ACHN (cell line): ENCODE data around the gene SP6.
A peak's percentile ranks its signal among the peaks of the same experiment; 100 is the strongest.

Experiments used
- DNase-seq: peaks from one replicate; pipeline ENCODE4 v3.0.0-alpha.2; 2015
- in situ Hi-C: cut with HindIII; loops from 2 replicates; pipeline ENCODE4 v1.10.0; 2017; ENCODE audit warnings: low sequenced_read_pairs, low pct_ligation_motif_present, low pct_unique_long_range_greater_than_20kb

The SP6 gene

DNA sequence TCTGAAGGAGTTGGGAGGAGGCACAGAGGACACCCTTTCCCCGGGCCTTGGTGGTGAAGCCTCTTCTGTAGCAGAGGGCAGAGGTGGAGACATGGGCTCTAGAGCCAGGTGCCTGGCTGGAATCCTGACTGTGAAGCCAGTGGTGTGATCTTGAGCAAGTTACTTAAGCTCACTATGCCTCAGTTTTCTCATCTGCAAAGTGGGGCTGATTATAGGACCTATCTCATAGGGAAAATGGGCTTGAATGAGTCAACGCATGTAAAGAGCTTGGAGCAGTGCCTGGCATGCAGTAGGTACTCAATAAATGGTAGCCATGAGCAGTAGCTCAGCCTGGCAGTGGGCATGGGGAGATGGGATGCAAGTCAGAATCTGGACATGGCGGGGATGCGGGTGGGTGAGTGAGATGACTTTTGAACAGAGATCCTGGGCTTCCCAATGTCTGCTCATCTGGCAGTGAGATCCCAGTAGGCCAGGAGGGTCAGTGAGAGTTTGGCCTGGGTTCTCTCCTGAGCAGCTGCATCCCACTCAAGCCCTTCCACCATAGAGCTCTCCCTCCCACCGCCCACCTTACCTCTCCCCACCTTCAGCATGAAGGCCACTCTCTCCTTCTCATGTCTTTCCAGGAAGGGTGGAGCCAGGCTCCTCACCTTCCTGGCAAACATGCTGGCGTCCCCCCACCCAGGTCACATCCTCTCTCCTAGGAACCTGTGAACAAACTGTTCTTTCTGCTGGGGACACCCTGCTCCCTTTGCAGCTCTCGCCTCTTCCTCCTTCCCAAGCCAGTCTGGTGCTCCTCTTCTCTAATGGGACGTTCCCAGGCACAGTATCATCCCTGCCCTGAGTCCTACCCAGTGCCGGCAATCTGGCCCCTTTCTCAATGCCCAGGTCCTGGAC is 32.0 kb upstream of the SP6 start:
- DNase-seq, result no peak
- in situ Hi-C loops, result no loop called here

DNA sequence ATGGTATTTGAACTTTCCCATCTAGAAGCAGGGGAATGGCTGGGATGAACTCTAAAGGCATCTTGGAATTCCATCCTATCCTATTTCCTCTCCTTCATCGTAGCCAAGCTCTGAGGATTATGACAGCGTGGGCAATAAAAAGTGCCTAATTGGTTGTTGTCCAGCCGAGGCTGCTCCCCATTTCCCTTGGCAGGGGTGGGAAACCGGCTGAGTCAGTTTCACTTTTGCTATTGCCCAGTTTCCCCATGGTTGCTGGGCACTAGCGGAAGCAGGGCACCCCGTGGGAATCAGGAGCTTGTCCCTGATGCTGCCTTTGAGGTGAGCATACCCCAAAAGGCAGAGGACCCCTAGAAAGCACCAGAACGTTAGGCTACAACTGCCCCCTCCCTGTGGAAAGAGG is 31.3 kb upstream of the SP6 start:
- in situ Hi-C loops, result no loop called here
- peak; percentile 63 for DNase-seq

GRCh38 chr17:47879776-47880454 is 29.0 kb upstream of the SP6 start:
- no peak for DNase-seq
- in situ Hi-C loops, result no loop called here

- in situ Hi-C loops, result no loop called here
- DNase-seq, result no peak
Observed at GRCh38 chr17:47879028-47879585, 28.1 kb upstream of the SP6 start.

- in situ Hi-C loops, result no loop called here
- no peak for DNase-seq
Observed at GRCh38 chr17:47878203-47879027, 27.5 kb upstream of the SP6 start.

- in situ Hi-C loops, result no loop called here
Observed at GRCh38 chr17:47877368-47878034, 26.5 kb upstream of the SP6 start.

DNA sequence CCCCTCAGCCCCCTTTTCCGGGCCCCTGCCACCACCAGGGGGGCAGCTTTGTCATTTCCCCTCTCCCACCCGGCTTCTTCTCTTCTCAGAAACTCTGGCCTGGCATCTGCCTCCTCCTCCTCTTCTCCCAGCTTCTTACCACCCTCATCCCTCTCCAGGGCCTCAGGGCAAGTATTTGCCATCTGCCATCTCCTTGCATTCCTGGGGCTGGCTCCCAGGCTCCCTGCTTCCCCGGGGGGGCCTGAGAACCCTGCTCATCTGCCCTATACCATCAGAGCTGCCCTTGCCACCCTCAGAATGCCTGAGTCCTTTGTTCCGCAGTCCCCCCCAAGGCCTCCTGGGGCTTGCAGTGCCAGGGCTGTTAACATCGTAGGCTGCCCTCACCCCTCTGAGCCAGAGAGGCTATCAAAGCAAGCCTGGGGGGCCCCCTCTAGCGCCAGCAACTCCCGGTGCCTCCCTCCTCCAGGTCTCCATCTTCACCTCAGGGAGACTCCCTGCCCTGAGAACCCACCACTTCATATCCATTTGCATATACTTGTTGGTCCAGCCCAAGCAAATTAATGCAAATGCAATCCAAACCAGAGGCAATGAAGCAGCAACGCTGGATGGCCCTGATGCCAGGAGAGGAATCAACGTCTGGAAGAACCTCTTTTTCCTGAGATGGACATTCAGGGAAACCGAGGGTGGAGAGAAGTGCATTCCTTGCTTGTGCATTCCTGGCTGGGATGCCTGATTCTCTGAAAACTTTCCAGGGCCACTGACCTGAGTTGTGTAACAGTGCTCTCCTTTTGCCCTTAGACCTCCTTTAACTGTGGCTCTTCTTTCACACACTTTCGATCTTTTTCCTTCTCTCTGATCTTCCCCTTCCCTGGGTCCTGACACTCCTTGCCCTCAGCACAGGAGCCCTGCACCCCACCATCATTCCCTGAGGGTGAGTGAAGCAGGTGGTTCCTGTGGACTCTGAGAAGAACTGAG is 24.3 kb upstream of the SP6 start:
- in situ Hi-C loops, result no loop called here
- DNase-seq, result no peak

More at GRCh38 chr17:47877368-47878034, 26.5 kb upstream of the SP6 start:
- no peak for DNase-seq

DNA sequence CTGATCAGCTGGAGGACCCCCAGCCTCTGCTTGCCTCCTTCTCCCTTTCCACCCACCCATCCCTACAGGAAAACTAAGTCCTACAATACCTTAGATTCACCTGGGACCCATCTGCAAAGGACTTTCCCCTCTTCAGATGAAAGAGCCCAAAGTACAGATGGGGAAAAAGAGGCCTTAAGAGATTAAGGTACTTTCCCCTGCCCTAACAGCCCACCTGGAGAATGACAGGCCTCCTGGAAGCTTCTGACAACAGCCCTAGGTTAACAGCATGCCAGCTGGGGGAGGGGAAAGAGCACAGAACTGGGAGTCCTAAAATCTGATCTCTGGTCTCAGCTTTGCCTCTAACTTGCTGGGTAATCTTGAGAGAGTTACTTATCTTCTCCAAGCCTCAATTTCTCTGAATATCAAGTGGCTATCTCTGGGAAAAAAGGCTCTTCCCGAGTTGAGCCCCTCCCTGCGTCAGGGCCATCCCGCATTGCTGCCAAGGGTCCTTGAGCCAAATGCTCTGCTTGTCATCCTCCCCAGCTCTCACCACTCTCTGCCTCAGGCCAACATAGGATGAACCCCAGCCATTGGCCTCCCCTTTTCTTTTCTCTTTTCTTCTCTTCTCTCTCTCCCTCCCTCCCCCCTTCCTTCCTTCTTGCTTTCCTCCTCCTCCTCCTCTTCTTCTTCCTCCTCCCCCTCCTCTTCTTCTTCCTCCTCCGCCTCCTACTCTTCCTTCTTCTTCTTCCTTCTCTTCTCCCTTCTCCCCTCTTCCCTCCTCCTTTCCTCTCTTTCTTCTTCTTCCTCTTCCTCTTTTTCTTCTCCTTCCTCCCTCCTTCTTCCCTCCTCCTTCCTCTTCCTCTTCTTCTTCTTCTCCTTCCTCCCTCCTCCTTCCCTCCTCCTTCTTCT is 22.5 kb upstream of the SP6 start:
- in situ Hi-C loops, result no loop called here

DNA sequence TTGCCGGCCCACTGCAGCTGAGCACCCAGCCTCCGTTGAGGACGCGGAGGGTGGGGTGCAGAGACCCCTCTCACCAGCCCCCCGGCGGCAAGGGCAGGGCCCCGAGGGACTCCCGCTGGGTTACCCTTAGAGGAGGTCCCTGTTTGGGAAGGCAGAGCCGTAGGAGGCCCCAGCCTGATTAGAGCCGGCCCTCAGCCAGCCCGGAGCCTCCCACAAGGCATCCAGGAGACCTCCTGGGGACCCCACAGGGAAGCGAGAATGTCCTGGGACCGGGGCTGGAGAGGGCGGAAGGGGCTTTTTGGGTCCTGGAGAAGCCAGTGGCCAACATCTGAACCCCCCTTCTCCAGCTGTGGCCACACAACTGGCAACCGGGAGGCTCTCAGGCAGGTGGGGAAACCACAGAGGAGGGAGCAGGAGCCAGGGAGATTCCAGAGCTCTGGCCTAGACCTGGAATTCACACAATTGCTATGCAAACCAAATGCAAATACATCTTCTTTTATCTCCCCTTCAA is 21.7 kb upstream of the SP6 start:
- in situ Hi-C loops, result no loop called here
- DNase-seq, result no peak

More for the DNA sequence above, 22.5 kb upstream of the SP6 start:
- no peak for DNase-seq

DNA sequence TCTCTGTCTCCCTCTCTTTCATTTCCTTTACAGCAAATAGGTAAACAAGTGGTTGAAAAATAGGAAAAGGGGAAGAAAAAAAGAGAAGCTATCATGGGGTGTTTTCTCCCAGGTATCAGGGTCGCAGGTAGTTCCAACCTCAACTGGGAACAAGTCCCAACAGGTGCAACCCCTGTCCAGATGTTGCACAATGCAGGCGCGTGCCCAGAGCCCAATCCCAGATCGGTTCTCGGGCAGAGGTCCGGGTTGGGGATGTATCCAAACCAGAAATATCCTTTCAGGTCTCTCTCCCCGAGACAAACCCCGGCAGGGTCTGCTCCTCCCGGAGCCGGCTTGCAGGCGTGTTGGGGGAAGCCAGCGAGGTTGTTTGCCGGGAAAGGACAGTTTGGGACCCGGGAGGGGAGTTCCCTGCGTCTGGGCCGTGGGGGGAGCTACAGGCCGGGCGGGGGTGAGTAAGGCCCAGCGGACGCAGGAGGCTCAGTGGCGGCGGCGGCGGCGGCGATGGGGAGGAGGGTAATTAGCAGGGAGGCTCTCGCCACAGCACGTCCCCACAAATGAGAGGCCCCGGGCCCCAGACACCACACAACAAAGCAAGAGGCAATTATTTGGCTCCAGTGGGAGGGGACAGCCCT is 21.2 kb upstream of the SP6 start:
- no peak for DNase-seq
- in situ Hi-C loops, result no loop called here

GRCh38 chr17:47871048-47871447 is 20.1 kb upstream of the SP6 start:
- DNase-seq, result no peak
- in situ Hi-C loops, result no loop called here

DNA sequence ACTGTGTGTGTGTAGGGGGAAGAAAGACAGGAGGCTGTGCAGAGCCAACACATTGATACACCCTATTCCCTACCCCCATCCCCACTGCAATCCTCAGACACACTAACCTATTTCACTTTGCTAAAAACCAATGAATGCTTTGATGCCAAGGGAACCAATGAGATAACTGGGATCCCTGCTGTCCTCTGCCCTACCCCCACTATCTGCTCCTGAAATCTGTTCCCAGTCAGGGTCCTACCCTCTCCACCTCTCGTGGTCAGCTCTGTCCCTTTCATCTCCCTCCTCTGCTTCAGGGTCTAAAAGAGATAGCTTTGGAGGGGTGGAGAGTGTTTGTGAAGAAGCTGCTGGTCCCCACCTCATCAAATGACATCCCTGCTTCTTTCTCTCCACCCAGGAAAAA is 19.1 kb upstream of the SP6 start:
- in situ Hi-C loops, result no loop called here
- no peak for DNase-seq

DNA sequence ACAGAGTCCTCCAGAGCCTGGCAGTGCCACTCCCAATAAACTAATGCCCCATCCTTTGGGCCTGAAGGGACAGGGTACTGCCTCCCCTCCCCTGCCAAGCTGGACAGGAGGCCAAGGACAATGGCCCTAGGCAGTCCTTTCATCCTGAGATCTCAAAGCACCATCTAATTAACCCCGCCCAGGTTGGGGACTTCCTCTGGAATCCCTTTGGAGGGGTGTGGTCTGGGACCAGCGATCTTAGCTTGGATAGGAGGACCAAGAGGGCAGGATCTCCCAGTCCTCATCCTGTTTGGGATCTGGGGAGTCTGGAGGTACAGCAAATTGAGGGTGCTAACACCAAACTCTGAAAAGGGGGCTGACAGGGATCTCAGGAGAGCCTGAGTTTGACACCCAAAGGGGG is 18.2 kb upstream of the SP6 start:
- no peak for DNase-seq
- in situ Hi-C loops, result no loop called here

- no peak for DNase-seq
- in situ Hi-C loops, result no loop called here
Observed at GRCh38 chr17:47867813-47868533, 17.0 kb upstream of the SP6 start.

GRCh38 chr17:47866941-47867340 is 16.0 kb upstream of the SP6 start:
- DNase-seq, result no peak
- in situ Hi-C loops, result no loop called here
